H9 (cell line): Measurements from ENCODE around the gene GGACT. TPM values are rescaled to one million over a fixed set of nuclear protein-coding genes. Genes with fewer than 3 reads are reported as not detected.

ENCODE experiments used
- DNase-seq: peaks from one replicate; pipeline ENCODE4 v3.0.0-alpha.2; 2017
- H2AFZ ChIP-seq: one replicate; pipeline ENCODE4 v1.6.1; 2013; ENCODE audit warnings: mild to moderate bottlenecking, low read length, control low read depth, moderate library complexity
- H2AK5ac ChIP-seq: 2 replicates; pipeline ENCODE4 v1.6.1; 2013; ENCODE audit warnings: low read length, control low read depth, mixed read lengths; ENCODE audit not compliant: insufficient read length
- H2BK120ac ChIP-seq: one replicate; pipeline ENCODE4 v1.6.1; 2013; ENCODE audit warnings: low read depth, mild to moderate bottlenecking, low read length, control low read depth, inconsistent platforms; ENCODE audit not compliant: poor library complexity, severe bottlenecking
- H2BK12ac ChIP-seq: 2 replicates; pipeline ENCODE4 v1.6.1; 2013; ENCODE audit warnings: low read length, control low read depth, mixed read lengths, low read depth; ENCODE audit not compliant: insufficient read length
- H2BK15ac ChIP-seq: 2 replicates; pipeline ENCODE4 v1.6.1; 2013; ENCODE audit warnings: low read depth, low read length, control low read depth
- H2BK20ac ChIP-seq: one replicate; pipeline ENCODE4 v1.6.1; 2013; ENCODE audit warnings: low read depth, mild to moderate bottlenecking, low read length, control low read depth, inconsistent platforms; ENCODE audit not compliant: poor library complexity, severe bottlenecking
- H2BK5ac ChIP-seq: 2 replicates; pipeline ENCODE4 v1.6.1; 2013; ENCODE audit warnings: low read length, control low read depth, mixed read lengths; ENCODE audit not compliant: insufficient read length
- H3K14ac ChIP-seq: 2 replicates; pipeline ENCODE4 v1.6.1; 2013; ENCODE audit warnings: low read length, control low read depth; ENCODE audit not compliant: insufficient read depth
- H3K18ac ChIP-seq: 2 replicates; pipeline ENCODE4 v1.6.1; 2013; ENCODE audit warnings: low read depth, mild to moderate bottlenecking, mixed read lengths, low read length, control low read depth; ENCODE audit not compliant: insufficient read length
- H3K23ac ChIP-seq: 2 replicates; pipeline ENCODE4 v1.6.1; 2013; ENCODE audit warnings: low read length, control low read depth, mixed read lengths, low read depth; ENCODE audit not compliant: insufficient read length
- H3K23me2 ChIP-seq: 2 replicates; pipeline ENCODE4 v1.6.1; 2013; ENCODE audit warnings: low read depth, mild to moderate bottlenecking, mixed read lengths, low read length, control low read depth; ENCODE audit not compliant: insufficient read length, poor library complexity, severe bottlenecking
- H3K27ac ChIP-seq: 2 replicates; pipeline ENCODE4 v1.5.1; 2013; ENCODE audit warnings: low read length, control low read depth, mixed read lengths, low read depth; ENCODE audit not compliant: insufficient read length
- H3K27me3 ChIP-seq: 2 replicates; pipeline ENCODE4 v1.6.1; 2013; ENCODE audit warnings: low read length, control low read depth, inconsistent platforms; ENCODE audit not compliant: insufficient read depth
- H3K4ac ChIP-seq: 2 replicates; pipeline ENCODE4 v1.6.1; 2013; ENCODE audit warnings: low read depth, mild to moderate bottlenecking, control low read depth, inconsistent platforms, low read length, moderate library complexity
- H3K4me1 ChIP-seq: 2 replicates; pipeline ENCODE4 v1.6.1; 2013; ENCODE audit warnings: low read length, control low read depth, inconsistent platforms; ENCODE audit not compliant: insufficient read depth
- H3K4me2 ChIP-seq: 2 replicates; pipeline ENCODE4 v1.6.1; 2013; ENCODE audit warnings: low read length, control low read depth, mixed read lengths; ENCODE audit not compliant: insufficient read length, insufficient read depth
- H3K56ac ChIP-seq: 2 replicates; pipeline ENCODE4 v1.6.1; 2013; ENCODE audit warnings: low read depth, mild to moderate bottlenecking, mixed read lengths, low read length, control low read depth; ENCODE audit not compliant: insufficient read length
- H3K79me1 ChIP-seq: 2 replicates; pipeline ENCODE4 v1.6.1; 2013; ENCODE audit warnings: low read depth, mild to moderate bottlenecking, moderate library complexity, low read length, control low read depth, inconsistent platforms; ENCODE audit not compliant: insufficient read depth, poor library complexity, severe bottlenecking
- H3K79me2 ChIP-seq: 2 replicates; pipeline ENCODE4 v1.6.1; 2013; ENCODE audit warnings: low read length, control low read depth, inconsistent platforms; ENCODE audit not compliant: insufficient read depth
- H3K9ac ChIP-seq: 2 replicates; pipeline ENCODE4 v1.6.1; 2013; ENCODE audit warnings: low read length, control low read depth, mixed read lengths; ENCODE audit not compliant: insufficient read length; ENCODE audit errors: extremely low read depth
- H3K9me3 ChIP-seq: one replicate; pipeline ENCODE4 v1.6.1; 2013; ENCODE audit warnings: low read depth, low read length, inconsistent platforms; ENCODE audit not compliant: control insufficient read depth
- H3T11ph ChIP-seq: one replicate; pipeline ENCODE4 v1.6.1; 2013; ENCODE audit warnings: mild to moderate bottlenecking, low read length, control low read depth, inconsistent platforms
- H4K20me1 ChIP-seq: one replicate; pipeline ENCODE4 v1.6.1; 2013; ENCODE audit not compliant: control insufficient read depth, insufficient read length, insufficient read depth
- H4K5ac ChIP-seq: 2 replicates; pipeline ENCODE4 v1.6.1; 2013; ENCODE audit warnings: low read depth, mild to moderate bottlenecking, mixed read lengths, low read length, control low read depth; ENCODE audit not compliant: insufficient read length
- H4K8ac ChIP-seq: replicated peaks from 2 replicates; pipeline ENCODE4 v1.6.1; 2013; ENCODE audit warnings: low read length, control low read depth, mixed read lengths, low read depth; ENCODE audit not compliant: insufficient read length
- H4K91ac ChIP-seq: 2 replicates; pipeline ENCODE4 v1.6.1; 2013; ENCODE audit warnings: low read depth, mild to moderate bottlenecking, moderate library complexity, mixed read lengths, low read length, control low read depth; ENCODE audit not compliant: insufficient read length
- H3K27ac Mint-ChIP-seq, 3 experiments: 2 replicates in 2 of 3; 3 replicates in 1 of 3; pipeline ENCODE4 v1.8.0; 2020 to 2021; ENCODE audit warnings: mixed read lengths in 3 of 3, mild to moderate bottlenecking in 1 of 3, moderate library complexity in 1 of 3
- H3K27me3 Mint-ChIP-seq: 2 replicates; pipeline ENCODE4 v1.8.0; 2021; ENCODE audit warnings: low read depth, mild to moderate bottlenecking, moderate library complexity, mixed read lengths
- H3K36me3 Mint-ChIP-seq, 3 experiments: 2 replicates in 2 of 3; 3 replicates in 1 of 3; pipeline ENCODE4 v1.8.0; 2020 to 2021; ENCODE audit warnings: low read depth in 3 of 3, mixed read lengths in 3 of 3; ENCODE audit not compliant: insufficient read depth in 1 of 3
- H3K4me1 Mint-ChIP-seq, 2 experiments: 2 replicates each; pipeline ENCODE4 v1.8.0; 2020; ENCODE audit warnings: mixed read lengths in 2 of 2
- H3K4me3 Mint-ChIP-seq, 2 experiments: 2 replicates in 1 of 2; 3 replicates in 1 of 2; pipeline ENCODE4 v1.8.0; 2020 to 2021; ENCODE audit warnings: mild to moderate bottlenecking in 2 of 2, mixed read lengths in 2 of 2, moderate library complexity in 1 of 2
- H3K9me3 Mint-ChIP-seq, 2 experiments: 2 replicates in 1 of 2; 3 replicates in 1 of 2; pipeline ENCODE4 v1.8.0; 2020; ENCODE audit warnings: mild to moderate bottlenecking in 2 of 2, mixed read lengths in 2 of 2, moderate library complexity in 1 of 2
- WGBS: extraction: QIAGEN DNeasy Blood & Tissue Kit; methylation state at CpG from one replicate; pipeline ENCODE4 v1.1.7; 2013; ENCODE audit warnings: missing lambda C conversion rate, low lambda C conversion rate, mixed read lengths; ENCODE audit not compliant: insufficient read length; ENCODE audit errors: extremely low coverage; 5-methylcytosine and 5-hydroxymethylcytosine counted together
- total RNA-seq: library from RNA; stranded (reverse); gene quantifications from 2 replicates; pipeline ENCODE4 v1.2.1, GENCODE V29; 2021
- TF ChIP-seq, protein P1 (sequence below): fragments of 200-600 bp; sonication (generic); conservative IDR thresholded peaks from 3 replicates; pipeline ENCODE4 v1.8.0; 2021; ENCODE audit warnings: antibody characterized with exemption, mild to moderate bottlenecking

GGACT gene
- total RNA-seq, 1 experiment from 2014 or later, result 1.3 TPM

DNA sequence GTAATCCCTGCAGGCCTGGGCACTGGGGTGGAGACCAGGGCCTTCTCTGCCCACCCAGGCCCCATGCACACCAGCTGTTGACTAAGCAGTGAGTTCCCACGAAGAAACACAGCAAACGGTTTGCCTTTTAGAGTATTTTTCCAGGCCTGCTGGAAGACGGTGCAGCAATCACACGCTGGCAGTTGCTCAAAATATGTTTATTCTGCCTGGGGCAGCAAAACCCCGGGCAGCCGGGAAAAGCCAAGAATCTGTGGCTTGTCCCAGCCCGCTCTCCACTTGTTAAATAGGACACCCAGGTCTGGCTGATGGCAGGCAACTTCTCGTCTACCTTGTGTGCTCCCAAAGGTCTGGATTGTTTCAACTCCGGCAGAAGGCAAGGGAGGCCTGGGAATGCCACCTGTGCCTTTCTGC, 40.8 kb downstream of the GGACT start:
- H2AFZ ChIP-seq, result no peak overlapping the region
- no peak overlapping the region; the same call in 1 of the 2 replicates for H3K14ac ChIP-seq
- no peak overlapping the region for H2BK12ac ChIP-seq
- no peak overlapping the region for H3K23ac ChIP-seq
- H3K4me2 ChIP-seq, result no peak overlapping the region
- no peak overlapping the region for H3K4ac ChIP-seq
- no peaks in the 10 kb centered on the region for H4K20me1 ChIP-seq
- H2AK5ac ChIP-seq, result no peak overlapping the region
- H3K9me3 ChIP-seq, result no peaks in the 10 kb centered on the region
- peak overlapping the region in 2 of 3 experiments; percentile 17 to 80; a peak in 2 of 7 replicates for H3K27ac Mint-ChIP-seq
- no peak overlapping the region for H3K18ac ChIP-seq
- H3K9ac ChIP-seq, result no peak overlapping the region
- H3K27me3 Mint-ChIP-seq, result no peaks in the 10 kb centered on the region; the same call in 1 of the 2 replicates
- no peak overlapping the region for H2BK120ac ChIP-seq
- H3K23me2 ChIP-seq, result no peaks in the 10 kb centered on the region
- H4K91ac ChIP-seq, result no peak overlapping the region
- H4K8ac ChIP-seq, result no peak overlapping the region
- H3K79me2 ChIP-seq, result no peaks in the 10 kb centered on the region
- H3K56ac ChIP-seq, result no peak overlapping the region
- no peak overlapping the region for H2BK15ac ChIP-seq
- no peaks in the 10 kb centered on the region for H3K27me3 ChIP-seq
- H3K27ac ChIP-seq, result no peak overlapping the region
- H3K4me1 ChIP-seq, result no peaks in the 10 kb centered on the region
- DNase-seq, result no peak
- TF ChIP-seq, protein P1, sequence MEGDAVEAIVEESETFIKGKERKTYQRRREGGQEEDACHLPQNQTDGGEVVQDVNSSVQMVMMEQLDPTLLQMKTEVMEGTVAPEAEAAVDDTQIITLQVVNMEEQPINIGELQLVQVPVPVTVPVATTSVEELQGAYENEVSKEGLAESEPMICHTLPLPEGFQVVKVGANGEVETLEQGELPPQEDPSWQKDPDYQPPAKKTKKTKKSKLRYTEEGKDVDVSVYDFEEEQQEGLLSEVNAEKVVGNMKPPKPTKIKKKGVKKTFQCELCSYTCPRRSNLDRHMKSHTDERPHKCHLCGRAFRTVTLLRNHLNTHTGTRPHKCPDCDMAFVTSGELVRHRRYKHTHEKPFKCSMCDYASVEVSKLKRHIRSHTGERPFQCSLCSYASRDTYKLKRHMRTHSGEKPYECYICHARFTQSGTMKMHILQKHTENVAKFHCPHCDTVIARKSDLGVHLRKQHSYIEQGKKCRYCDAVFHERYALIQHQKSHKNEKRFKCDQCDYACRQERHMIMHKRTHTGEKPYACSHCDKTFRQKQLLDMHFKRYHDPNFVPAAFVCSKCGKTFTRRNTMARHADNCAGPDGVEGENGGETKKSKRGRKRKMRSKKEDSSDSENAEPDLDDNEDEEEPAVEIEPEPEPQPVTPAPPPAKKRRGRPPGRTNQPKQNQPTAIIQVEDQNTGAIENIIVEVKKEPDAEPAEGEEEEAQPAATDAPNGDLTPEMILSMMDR, result no peak
- no peak overlapping the region for H3K4me3 Mint-ChIP-seq
- H3K36me3 Mint-ChIP-seq, result no peaks in the 10 kb centered on the region
- no CpG with 5 or more reads among the region's 9 CpGs for WGBS
- no peak overlapping the region for H4K5ac ChIP-seq
- H2BK5ac ChIP-seq, result no peak overlapping the region
- H3K79me1 ChIP-seq, result no peaks in the 10 kb centered on the region
- H3T11ph ChIP-seq, result no peak overlapping the region
- no peak overlapping the region for H2BK20ac ChIP-seq
- no peaks in the 10 kb centered on the region for H3K9me3 Mint-ChIP-seq
- peaks cover under 1 to 16% of the 10 kb centered on the region in 2 experiments; a peak in 3 of 4 replicates for H3K4me1 Mint-ChIP-seq
